HS-5 (cell line): ENCODE results near the gene RBM3.

Source experiments
- DNase-seq: peaks from one replicate; pipeline ENCODE4 v3.0.0-alpha.2; 2012; ENCODE audit warnings: low read depth

Gene RBM3

DNA sequence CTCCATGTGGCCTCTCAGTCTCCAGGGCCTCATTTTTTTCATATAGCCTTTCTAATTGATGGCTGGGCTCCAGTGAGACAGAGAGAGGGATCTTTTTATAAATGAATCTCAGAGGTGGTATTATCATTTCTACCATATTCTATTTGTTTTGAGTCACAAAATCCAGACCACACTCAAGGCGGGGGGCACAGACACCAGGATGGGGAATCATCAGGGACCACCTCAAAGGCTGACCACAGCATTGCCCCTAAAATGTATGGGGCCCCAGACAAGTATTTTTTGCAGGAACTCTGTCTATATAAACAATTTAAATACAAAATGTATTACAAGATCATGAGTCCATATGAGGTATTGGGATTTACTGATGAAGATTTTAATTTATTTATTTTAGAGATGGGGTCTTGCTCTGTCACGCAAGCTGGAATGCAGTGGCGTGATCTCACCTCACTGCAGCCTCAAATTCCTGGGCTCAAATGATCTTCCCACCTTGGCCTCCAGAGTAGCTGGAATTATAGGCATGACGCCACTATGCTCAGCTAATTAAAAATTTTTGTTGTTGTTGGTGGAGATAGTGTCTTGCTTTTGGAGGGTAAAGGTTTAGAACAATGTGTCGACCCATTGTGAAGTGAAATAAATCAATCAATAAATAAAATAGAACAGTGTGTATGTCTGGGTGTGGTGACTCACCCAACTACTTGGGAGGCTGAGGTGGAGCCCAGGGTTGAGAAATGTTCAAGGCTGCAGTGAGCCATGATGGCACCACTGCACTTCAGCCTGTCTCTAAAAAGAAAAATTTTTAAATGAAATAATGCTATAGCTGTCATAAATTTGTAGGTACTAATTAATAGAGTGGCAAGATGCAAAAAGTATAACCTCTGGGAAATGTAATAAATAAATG, 52.4 kb downstream of the RBM3 start:
- no peak for DNase-seq
